ENCODE data around the gene CTXN2. TPM values are rescaled to one million over a fixed set of nuclear protein-coding genes. Genes with fewer than 3 reads are reported as not detected.

CTXN2 gene
- total and polyA plus RNA-seq, 9 of the 15 experiments (the other 6 are each of a cell fraction or from before 2014, with no cell fraction given), result not detected

DNA sequence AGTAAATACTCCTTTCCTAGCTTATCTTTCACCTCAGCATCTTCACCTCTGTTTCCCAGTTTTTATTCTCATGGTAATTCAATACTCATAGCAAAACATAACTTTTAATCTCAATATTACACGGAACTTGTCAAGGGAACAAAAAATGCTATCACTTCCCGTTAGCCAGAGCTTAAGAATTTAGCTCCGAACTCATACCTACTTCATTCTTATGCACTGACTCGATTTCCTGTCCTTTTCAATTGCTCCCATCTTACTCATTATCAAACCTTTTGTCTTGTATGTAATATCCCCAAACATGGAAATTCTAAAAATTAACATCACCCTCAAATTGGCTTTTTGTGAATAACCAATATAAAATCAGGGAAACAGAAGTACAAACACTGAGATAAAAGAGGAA lies 41.6 kb upstream of the CTXN2 start:
- CTCF ChIA-PET (ENCODE audit: low intra/inter-chr PET ratio), result no interaction called here
- no peaks in the 10 kb centered on the region for H3K27me3 ChIP-seq (ENCODE audit: control insufficient read depth in 2 of 2, insufficient read depth in 2 of 2, low read length in 2 of 2)
- no peak for DNase-seq (ENCODE audit: extremely low read depth in 1 of 4, low spot score in 3 of 4)
- no peaks in the 10 kb centered on the region for H3K79me2 ChIP-seq (ENCODE audit: control insufficient read depth, insufficient read depth, low read length)
- no peak overlapping the region for H3K27ac ChIP-seq (ENCODE audit: extremely low read depth, low read depth, low read length)
- no peaks in the 10 kb centered on the region for H4K20me1 ChIP-seq (replicated peaks; ENCODE audit: control insufficient read depth, insufficient read depth, low read length)
- BruUV-seq (replicated peaks), result no TSS peak
- POLR2A ChIA-PET, result no interaction called here
- in situ Hi-C loops (cut with MboI) (no loop called here), intact Hi-C loops (cut with micrococcal nuclease) (no loop called here)
- no peak for FAIRE-seq
- no peak overlapping the region for H3K9ac ChIP-seq (ENCODE audit: insufficient read depth in 1 of 2, low read depth in 2 of 2, low read length in 2 of 2)
- H3K9me3 ChIP-seq (replicated peaks; ENCODE audit: control insufficient read depth, insufficient read depth, low read depth, low read length), result no peaks in the 10 kb centered on the region
- ATAC-seq, result no peak
- no peak overlapping the region for H3K4me2 ChIP-seq (ENCODE audit: insufficient read depth, low read length)
- H3K4me1 ChIP-seq (replicated peaks in 1 of 2; ENCODE audit: control insufficient read depth in 2 of 2, insufficient read depth in 2 of 2, low read length in 2 of 2), result no peaks in the 10 kb centered on the region
- H3K9me1 ChIP-seq (ENCODE audit: control insufficient read depth, insufficient read depth, low read length), result no peaks in the 10 kb centered on the region
- no peaks in the 10 kb centered on the region for H3K36me3 ChIP-seq (ENCODE audit: control insufficient read depth, insufficient read depth, low read length)
- H2AFZ ChIP-seq (ENCODE audit: low read depth, low read length), result no peak overlapping the region
- no peak overlapping the region for H3K4me3 ChIP-seq
- 0% methylated on average over 4 of the region's 4 CpGs for WGBS (ENCODE audit: insufficient coverage, low coverage, missing lambda C conversion rate)
- TF ChIP-seq, protein P1, sequence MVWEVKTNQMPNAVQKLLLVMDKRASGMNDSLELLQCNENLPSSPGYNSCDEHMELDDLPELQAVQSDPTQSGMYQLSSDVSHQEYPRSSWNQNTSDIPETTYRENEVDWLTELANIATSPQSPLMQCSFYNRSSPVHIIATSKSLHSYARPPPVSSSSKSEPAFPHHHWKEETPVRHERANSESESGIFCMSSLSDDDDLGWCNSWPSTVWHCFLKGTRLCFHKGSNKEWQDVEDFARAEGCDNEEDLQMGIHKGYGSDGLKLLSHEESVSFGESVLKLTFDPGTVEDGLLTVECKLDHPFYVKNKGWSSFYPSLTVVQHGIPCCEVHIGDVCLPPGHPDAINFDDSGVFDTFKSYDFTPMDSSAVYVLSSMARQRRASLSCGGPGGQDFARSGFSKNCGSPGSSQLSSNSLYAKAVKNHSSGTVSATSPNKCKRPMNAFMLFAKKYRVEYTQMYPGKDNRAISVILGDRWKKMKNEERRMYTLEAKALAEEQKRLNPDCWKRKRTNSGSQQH (CRISPR knock-in tag; IDR thresholded peaks at IDR 0.05), result no peak
- TF ChIP-seq, protein P2, sequence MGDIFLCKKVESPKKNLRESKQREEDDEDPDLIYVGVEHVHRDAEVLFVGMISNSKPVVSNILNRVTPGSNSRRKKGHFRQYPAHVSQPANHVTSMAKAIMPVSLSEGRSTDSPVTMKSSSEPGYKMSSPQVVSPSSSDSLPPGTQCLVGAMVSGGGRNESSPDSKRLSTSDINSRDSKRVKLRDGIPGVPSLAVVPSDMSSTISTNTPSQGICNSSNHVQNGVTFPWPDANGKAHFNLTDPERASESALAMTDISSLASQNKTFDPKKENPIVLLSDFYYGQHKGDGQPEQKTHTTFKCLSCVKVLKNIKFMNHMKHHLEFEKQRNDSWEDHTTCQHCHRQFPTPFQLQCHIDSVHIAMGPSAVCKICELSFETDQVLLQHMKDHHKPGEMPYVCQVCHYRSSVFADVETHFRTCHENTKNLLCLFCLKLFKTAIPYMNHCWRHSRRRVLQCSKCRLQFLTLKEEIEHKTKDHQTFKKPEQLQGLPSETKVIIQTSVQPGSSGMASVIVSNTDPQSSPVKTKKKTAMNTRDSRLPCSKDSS (IDR thresholded peaks at IDR 0.05; ENCODE audit: low read depth, partially characterized antibody), result no peak
- TF ChIP-seq ZNF79 (CRISPR knock-in tag; IDR thresholded peaks at IDR 0.05; ENCODE audit: low read depth) (no peak), U2AF2 (optimal IDR thresholded peaks at IDR 0.05; ENCODE audit: low read depth, low read length) (no peak), GTF2A2 (tag; IDR thresholded peaks at IDR 0.05) (no peak), EP300 (IDR thresholded peaks at IDR 0.05; ENCODE audit: low read length) (no peak), SMAD2 (IDR thresholded peaks at IDR 0.05; ENCODE audit: low read depth, low read length) (no peak), ZNF124 (CRISPR knock-in tag; IDR thresholded peaks at IDR 0.05) (no peak)
- TF ChIP-seq, protein P3, sequence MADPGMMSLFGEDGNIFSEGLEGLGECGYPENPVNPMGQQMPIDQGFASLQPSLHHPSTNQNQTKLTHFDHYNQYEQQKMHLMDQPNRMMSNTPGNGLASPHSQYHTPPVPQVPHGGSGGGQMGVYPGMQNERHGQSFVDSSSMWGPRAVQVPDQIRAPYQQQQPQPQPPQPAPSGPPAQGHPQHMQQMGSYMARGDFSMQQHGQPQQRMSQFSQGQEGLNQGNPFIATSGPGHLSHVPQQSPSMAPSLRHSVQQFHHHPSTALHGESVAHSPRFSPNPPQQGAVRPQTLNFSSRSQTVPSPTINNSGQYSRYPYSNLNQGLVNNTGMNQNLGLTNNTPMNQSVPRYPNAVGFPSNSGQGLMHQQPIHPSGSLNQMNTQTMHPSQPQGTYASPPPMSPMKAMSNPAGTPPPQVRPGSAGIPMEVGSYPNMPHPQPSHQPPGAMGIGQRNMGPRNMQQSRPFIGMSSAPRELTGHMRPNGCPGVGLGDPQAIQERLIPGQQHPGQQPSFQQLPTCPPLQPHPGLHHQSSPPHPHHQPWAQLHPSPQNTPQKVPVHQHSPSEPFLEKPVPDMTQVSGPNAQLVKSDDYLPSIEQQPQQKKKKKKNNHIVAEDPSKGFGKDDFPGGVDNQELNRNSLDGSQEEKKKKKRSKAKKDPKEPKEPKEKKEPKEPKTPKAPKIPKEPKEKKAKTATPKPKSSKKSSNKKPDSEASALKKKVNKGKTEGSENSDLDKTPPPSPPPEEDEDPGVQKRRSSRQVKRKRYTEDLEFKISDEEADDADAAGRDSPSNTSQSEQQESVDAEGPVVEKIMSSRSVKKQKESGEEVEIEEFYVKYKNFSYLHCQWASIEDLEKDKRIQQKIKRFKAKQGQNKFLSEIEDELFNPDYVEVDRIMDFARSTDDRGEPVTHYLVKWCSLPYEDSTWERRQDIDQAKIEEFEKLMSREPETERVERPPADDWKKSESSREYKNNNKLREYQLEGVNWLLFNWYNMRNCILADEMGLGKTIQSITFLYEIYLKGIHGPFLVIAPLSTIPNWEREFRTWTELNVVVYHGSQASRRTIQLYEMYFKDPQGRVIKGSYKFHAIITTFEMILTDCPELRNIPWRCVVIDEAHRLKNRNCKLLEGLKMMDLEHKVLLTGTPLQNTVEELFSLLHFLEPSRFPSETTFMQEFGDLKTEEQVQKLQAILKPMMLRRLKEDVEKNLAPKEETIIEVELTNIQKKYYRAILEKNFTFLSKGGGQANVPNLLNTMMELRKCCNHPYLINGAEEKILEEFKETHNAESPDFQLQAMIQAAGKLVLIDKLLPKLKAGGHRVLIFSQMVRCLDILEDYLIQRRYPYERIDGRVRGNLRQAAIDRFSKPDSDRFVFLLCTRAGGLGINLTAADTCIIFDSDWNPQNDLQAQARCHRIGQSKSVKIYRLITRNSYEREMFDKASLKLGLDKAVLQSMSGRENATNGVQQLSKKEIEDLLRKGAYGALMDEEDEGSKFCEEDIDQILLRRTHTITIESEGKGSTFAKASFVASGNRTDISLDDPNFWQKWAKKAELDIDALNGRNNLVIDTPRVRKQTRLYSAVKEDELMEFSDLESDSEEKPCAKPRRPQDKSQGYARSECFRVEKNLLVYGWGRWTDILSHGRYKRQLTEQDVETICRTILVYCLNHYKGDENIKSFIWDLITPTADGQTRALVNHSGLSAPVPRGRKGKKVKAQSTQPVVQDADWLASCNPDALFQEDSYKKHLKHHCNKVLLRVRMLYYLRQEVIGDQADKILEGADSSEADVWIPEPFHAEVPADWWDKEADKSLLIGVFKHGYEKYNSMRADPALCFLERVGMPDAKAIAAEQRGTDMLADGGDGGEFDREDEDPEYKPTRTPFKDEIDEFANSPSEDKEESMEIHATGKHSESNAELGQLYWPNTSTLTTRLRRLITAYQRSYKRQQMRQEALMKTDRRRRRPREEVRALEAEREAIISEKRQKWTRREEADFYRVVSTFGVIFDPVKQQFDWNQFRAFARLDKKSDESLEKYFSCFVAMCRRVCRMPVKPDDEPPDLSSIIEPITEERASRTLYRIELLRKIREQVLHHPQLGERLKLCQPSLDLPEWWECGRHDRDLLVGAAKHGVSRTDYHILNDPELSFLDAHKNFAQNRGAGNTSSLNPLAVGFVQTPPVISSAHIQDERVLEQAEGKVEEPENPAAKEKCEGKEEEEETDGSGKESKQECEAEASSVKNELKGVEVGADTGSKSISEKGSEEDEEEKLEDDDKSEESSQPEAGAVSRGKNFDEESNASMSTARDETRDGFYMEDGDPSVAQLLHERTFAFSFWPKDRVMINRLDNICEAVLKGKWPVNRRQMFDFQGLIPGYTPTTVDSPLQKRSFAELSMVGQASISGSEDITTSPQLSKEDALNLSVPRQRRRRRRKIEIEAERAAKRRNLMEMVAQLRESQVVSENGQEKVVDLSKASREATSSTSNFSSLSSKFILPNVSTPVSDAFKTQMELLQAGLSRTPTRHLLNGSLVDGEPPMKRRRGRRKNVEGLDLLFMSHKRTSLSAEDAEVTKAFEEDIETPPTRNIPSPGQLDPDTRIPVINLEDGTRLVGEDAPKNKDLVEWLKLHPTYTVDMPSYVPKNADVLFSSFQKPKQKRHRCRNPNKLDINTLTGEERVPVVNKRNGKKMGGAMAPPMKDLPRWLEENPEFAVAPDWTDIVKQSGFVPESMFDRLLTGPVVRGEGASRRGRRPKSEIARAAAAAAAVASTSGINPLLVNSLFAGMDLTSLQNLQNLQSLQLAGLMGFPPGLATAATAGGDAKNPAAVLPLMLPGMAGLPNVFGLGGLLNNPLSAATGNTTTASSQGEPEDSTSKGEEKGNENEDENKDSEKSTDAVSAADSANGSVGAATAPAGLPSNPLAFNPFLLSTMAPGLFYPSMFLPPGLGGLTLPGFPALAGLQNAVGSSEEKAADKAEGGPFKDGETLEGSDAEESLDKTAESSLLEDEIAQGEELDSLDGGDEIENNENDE (IDR thresholded peaks at IDR 0.05; ENCODE audit: low read depth, low read length), result no peak

All from K562 (cell line).